GM21825 (cell line): ENCODE measurements around the gene RBM27.
"Not testable (repeated sequence)": the region's sequence is repeated elsewhere in the genome, so short reads cannot be mapped to it uniquely, and the experiment has no call there.

ENCODE experiments used
- ATAC-seq: cut with Tn5 transposase; IDR thresholded peaks from one replicate; pipeline ENCODE4 v1.9.1; 2021; ENCODE audit warnings: mild to moderate bottlenecking, moderate library complexity; ENCODE audit not compliant: unreplicated experiment

The RBM27 gene, protein sequence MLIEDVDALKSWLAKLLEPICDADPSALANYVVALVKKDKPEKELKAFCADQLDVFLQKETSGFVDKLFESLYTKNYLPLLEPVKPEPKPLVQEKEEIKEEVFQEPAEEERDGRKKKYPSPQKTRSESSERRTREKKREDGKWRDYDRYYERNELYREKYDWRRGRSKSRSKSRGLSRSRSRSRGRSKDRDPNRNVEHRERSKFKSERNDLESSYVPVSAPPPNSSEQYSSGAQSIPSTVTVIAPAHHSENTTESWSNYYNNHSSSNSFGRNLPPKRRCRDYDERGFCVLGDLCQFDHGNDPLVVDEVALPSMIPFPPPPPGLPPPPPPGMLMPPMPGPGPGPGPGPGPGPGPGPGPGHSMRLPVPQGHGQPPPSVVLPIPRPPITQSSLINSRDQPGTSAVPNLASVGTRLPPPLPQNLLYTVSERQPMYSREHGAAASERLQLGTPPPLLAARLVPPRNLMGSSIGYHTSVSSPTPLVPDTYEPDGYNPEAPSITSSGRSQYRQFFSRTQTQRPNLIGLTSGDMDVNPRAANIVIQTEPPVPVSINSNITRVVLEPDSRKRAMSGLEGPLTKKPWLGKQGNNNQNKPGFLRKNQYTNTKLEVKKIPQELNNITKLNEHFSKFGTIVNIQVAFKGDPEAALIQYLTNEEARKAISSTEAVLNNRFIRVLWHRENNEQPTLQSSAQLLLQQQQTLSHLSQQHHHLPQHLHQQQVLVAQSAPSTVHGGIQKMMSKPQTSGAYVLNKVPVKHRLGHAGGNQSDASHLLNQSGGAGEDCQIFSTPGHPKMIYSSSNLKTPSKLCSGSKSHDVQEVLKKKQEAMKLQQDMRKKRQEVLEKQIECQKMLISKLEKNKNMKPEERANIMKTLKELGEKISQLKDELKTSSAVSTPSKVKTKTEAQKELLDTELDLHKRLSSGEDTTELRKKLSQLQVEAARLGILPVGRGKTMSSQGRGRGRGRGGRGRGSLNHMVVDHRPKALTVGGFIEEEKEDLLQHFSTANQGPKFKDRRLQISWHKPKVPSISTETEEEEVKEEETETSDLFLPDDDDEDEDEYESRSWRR

DNA sequence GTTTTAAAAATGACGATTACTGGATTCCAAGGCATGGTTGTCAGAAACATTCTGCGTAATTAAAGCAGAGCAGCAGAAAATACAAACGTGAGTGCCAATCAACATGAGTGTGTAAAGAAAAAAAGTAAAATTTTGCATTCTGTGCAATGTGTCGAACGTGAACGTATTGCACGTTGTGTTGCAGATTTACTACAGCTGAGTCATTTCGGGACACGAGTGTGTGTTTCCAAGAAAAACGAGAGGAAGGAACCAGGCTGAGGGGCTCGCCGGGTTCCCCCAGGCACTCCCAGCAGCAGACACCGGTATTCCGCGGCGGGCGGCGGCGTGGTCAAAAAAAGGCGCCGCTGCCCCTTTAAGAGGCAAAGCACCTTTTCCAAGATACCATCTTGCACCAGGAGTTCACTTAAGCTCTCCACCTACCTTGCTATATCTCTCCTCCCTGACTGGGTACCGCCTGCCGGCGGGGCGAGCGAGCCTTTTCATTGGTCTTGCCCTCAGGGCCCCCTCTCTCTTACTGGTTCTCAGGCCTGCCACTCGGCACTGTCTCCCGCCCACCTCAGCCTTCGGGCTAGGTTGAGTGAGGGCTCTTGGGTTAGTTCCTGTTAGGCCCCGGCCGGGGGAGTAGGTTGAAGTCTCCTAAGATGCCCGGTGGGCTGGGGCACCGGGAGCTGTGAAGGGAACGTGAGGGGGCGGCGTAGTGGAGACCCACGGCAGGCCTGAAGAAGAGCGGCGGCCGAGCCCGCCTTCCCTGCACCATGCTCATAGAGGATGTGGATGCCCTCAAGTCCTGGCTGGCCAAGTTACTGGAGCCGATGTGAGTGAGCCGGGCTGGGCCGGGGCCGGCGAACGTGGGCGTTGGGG, at the start of gene RBM27:
Gene RBM27, plus strand, starts transcription at position 595 of the 861 bp plus-strand sequence. Its CDS starts 161 bp downstream, at position 756.
- ATAC-seq = peak; percentile 100

DNA sequence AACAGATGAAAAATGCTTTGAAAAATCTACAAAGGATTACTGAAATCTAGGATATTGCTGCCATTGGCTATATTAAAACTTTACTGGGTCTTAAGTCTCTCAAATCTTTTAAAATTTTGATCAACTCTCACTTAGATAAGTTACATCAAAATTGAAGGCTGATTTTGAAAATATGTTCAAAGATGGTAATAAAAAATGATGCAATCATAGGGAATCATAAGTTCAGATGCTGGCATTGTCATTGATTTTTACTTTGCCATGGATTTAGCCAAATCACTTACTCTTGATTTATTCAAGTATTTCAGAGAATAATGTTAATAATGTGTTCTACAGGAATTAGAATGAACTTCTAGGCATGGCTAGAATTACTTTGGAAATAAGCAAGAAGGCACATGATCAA, 45.1 kb upstream of the RBM27 start:
- ATAC-seq = no peak

DNA sequence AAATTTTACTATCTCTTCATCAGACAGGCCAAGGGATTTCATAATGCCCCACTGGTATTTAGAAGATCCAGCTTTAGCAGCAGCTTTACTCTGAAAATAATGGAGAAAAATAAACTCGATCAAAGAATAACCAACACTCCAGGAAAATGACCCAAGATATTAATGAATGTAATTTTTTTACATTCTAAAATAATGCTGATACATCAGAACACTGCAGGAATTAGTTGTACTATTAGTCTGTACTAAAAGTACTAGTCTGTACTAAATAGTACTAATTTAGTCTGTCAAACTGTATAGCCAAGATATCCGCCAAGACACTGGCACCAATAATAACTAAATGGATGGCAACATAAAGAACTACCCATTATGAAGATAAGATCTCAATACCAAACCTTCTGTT, 39.0 kb upstream of the RBM27 start:
- ATAC-seq = no peak

DNA sequence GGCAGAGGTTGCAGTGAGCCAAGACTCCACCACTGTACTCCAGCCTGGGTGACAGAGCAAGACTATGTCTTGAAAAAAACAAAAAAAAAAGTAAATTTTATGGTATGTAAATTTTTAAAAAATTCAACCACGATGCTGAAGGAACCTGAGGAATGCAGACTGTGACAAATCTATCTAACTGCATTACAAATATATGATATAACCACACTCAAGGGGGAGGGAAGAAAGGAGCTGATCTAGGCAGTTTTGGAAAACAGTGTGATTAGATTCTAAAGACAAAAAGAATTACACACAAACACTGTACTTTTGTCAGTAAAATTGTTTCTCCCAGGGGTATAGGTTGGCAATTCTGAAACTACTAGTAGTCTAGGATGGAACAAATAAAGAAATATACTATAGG, 37.9 kb upstream of the RBM27 start:
- no peak for ATAC-seq

DNA sequence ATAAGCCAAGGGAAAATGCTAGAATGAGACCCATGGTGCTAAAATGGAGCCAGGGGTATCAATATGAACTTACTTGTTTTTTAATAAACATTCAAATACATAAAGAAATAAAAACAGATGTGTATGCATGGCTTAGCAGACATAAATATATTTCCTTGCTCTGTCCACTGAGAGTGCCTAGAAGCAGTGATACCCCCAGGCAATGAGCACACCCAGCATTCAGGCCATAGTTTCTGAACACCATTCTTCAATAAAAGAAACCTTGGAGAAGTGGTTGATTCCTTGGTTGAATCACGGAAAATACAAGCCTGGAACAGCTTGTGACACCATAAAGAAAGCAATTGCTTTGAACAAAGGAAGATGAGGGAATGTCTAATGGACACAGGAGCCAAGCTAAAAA, 37.5 kb upstream of the RBM27 start:
- no peak for ATAC-seq

DNA sequence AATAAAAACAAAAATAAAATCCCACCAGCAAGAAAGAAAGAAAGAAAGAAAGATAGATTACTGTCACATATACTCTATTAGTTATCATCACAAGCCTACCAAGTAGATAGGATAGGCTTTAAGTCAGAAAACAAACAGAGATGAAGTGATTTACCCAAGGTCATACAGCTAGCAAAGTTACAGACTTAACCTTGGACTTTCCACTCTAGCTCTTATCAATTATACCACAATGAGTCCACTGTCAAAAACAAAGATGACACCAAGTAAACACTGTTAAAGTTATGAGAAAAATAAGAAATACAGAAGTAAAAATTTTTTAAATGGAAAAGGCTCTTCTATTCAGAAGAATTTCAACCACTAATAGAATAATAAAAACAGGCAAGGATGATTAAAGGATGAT, 34.3 kb upstream of the RBM27 start:
- no peak for ATAC-seq

DNA sequence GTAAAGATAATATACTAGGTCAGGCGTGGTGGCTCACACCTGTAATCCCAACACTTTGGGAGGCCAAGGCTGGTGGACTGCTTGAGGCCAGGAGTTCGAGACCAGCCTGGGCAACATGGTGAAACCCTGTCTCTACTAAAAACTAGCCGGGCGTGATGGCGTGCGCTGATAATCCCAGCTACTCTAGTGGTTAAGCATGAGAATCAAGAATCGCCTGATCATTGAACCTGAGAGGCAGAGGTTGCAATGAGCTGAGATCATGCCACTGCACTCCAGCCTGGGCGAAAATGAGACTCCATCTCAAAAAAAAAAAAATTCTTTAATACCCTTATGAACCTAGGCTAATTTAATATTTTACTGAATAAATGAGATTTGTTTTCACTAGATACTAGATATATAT, 30.4 kb upstream of the RBM27 start:
- peak; percentile 72 for ATAC-seq

DNA sequence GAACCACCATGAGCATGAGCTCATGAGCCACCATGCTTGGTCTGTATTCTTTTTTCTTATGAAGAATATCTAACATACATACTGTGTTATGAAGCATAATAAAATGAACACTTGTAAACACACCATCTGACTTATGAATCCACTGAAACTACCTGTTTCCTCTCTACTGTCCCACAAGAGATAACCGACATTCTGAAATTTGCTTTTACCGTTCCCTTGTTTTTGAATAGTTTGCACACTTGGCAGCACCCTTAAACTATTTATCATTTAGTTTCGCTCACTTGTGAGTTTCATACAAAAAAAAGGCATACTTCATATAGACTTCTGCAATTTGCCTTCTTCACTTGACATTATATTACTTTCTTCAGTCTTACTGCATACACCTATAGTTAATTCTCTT, 29.8 kb upstream of the RBM27 start:
- ATAC-seq = peak; percentile 95

DNA sequence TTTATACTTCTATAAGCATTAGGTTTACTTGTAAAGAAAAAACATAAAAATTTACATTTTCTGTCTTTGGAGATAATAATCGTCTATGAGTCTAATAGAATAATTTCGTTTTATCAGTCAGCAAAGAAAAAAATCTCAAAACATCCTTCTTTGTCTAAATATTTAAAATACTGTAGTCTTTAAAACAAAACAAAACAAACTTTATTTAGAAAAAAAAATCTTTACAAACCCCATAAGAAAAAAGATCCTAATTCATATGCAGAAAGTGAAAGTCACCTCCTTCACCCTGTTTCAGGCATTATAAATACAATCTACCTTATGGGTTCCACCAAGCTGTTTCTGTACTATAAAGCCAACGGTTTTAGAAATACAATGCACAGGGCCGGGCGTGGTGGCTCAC, 26.6 kb upstream of the RBM27 start:
- no peak for ATAC-seq

DNA sequence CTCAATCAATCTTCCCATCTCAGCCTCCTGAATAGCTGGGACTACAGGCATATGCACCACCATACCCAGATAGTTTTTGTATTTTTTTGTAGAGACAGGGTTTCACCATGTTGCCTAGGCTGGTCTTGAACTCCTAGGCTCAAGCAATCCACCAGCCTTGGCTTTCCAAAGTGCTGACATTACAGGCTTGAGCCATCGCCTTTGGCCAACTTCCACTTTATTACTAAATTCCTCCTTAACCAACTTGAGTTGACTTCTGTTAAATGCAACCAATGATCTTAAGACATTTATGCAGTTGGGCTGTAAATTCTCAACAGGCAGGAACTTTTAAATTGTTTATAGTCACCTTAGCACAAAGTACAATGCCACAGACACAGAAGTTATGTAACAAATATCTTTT, 23.7 kb upstream of the RBM27 start:
- ATAC-seq = no peak

DNA sequence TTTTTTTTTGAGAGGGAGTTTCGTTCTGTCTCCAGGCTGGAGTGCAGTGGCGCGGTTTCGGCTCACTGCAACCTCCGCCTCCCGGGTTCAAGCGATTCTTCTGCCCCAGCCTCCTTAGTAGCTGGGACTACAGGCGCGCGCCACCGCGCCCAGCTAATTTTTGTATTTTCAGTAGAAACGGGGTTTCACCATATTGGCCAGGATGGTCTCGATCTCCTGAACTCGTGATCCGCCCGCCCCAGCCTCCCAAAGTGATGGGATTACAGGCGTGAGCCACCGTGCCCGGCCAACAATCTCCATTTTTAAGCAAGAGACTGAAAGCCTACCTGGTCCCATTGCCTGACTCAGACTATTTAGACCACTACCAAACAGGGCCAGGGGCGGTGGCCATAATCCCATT, 20.0 kb upstream of the RBM27 start:
- not testable (repeated sequence) for ATAC-seq

DNA sequence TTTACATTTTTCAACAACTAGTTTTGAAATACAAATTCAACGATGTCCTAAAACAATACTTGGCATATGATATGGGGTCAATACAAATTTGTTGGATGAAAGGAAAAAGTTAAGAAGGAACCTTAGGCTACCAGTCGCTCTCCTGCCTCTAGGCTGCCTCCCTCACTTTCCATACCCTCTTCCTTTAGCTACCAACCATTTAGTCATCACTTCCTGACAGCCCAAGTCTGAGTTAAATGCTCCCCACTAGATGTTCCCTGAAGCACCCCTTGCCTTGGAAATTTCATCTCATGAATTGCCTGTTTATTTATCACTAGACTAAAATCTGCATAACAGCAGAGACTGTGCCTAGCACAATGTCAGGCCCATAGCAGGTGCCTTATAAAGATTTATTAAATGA, 18.2 kb upstream of the RBM27 start:
- ATAC-seq = no peak

DNA sequence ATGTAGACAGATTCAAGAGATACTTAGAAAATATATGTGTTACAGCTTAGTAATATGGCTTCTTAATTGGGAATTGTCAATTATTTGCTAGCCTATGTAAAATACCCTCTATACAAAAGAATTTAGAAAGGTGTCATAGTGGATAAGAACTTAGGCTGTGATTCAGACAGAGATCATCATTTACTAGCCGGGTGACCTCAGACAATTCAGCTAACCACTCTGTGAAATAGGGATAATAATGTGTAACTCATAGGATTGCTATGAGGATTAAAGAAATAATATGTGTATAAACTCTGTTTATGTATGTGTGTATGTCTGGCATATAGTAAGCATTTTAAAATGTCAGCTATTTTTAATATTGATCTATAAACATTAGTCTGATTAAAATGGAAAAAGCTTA, 15.0 kb upstream of the RBM27 start:
- no peak for ATAC-seq

DNA sequence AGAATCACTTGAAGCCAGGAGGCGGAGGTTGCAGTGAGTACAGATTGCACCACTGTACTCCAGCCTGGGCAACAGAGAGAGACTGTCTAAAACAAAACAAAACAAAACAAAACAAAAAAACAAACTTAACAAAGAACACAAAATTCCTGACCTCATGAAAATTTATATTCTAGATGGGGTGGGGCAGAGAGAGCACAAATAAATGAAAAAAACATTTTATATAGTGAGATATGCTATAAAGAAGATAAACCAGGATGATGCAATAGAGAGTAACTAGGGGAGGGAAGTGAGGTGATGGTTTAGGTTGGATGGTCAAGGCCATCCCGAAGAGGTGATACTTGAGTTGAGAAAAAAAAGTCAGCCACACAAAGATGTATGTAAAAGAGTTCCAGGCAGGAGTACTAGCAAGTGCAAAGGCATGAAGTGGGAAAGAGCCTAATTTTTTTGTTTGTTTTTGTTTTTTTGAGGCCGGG, 10.8 kb upstream of the RBM27 start:
- no peak for ATAC-seq

DNA sequence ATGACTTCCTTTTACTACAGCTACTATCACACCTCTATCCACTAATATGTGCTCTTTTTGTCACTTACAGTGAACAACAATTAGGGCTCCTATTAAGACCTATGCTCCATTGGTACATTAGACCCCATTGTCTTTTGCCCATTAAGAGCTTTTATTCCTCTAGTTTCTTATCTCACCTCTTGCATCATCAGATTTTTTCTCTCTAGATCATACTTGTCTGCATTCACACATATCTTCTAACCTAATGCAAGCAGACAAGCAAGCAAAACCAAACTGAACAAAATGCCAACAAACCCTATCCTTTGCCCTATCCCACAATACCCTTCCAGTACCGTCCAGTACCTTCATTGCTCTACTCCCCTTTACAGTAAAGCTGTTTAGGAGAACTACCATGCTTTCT, 10.1 kb upstream of the RBM27 start:
- no peak for ATAC-seq

DNA sequence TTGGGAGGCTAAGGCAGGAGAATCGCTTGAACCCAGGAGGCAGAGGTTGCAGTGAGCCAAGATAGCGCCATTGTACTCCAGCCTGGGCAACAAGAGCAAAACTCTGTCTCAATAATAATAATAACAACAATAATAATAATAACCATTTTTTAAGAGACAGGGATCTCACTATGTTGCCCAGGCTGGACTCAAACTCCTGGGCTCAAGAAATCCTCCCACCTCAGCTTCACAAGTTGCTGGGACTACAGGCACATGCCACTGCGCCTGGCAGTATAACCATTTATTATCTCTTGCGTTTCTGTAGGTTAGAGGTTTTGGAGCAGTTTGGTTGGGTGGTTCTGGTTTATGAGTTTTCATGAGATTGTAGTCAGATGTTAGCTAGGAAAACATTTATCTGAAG, 8.4 kb upstream of the RBM27 start:
- ATAC-seq = not testable (repeated sequence)

DNA sequence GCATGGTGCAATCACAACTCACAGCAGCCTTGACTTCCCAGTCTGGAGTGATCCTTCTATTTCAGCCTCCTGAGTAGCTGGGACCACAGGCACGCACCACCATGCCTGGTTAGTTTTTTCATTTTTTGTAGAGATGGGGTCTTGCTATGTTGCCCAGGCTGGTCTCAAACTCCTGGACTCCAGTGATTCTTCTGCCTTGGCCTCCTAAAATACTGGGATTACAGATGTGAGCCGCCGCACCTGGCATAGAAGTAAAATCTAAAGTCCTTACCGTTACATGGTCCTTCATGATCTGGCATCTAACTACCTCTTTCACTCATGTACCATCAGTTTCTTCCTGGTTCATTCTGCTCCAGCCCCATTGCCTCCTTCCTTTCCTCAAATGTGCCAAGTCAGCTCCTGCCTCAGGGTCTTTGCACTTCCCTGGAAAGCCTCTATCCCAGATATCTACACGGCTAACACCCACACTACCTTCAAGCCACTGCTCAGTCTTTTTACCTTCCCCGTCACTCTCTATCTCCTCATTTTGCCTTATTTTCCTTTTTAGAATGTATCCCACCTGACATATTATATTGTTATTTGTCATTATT, 6.9 kb upstream of the RBM27 start:
- no peak for ATAC-seq

DNA sequence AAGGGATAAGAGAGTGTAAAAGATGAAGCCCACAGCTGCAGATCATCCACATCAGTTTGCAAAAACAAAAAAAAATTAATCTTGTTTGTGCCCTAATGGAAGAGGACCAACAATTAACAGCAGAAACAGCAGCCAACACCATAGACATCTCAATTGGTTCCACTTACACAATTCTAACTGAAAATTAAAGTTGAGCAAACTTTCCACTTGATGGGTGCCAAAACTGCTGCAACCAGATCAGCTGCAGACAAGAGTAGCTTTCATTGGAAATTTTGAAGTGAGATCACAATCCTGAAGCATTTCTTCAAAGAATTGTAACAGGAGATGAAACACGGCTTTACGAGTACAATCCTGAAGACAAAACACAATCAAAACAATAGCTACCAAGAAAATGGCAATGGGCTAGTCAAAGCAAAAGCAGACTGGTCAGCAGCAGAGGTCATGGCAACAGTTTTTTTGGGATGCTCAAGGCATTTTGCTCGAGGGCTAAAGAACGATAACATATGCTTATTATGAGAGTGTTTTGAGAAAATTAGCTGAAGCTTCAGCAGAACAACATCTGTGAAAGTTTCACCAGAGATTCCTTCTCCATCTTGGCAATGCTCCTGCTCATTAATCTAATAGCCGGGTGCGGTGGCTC, 4.1 kb upstream of the RBM27 start:
- ATAC-seq = no peak

DNA sequence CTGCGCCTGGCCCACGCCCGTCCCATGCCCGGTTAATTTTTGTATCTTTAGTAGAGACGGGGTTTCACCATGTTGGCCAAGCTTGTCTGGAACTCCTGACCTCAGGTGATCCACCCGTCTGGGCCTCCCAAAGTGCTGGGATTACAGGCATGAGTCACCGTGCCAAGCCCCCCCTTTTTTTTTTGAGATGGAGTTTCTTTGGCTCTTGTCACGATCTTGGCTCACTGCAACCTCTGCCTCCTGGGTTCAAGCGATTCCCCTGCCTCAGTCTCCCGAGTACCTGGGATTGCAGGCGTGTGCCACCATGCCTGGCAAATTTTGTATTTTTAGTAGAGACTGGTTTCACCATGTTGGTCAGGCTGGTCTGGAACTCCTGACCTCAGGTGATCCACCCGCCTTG, 1.6 kb upstream of the RBM27 start:
- ATAC-seq = not testable (repeated sequence)

DNA sequence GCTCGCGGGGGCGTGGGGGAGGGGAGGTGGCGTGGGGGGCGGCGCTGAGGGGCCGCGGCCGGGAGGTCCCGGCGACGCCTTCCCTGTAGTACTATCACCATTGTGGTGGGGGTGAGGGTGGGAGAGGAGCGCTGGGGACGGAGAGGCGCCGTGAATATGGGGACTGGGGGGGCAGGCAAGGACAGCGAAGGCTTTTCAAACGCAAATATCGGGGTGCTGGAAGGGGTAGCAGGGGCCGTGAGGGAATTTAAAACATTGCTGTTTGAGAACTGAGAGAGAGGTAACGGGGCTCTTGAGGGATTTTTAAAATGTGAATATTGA, 427 bp downstream of the RBM27 start:
- ATAC-seq = peak; percentile 8
